Measurements from ENCODE around the gene RNF111.

RNF111 gene

GRCh38 chr15:58962136-58962535 lies 25.3 kb upstream of the RNF111 start:
- DNase-seq (ENCODE audit: low read depth): no peak
- TF ChIP-seq CTCF (conservative IDR thresholded peaks at IDR 0.05; ENCODE audit: control insufficient read depth, insufficient read depth, low read depth, low read length): no peak
- H3K4me3 ChIP-seq (ENCODE audit: control insufficient read depth, low read depth, low read length): no peak overlapping the region

- DNase-seq (ENCODE audit: low read depth): no peak
- H3K4me3 ChIP-seq (ENCODE audit: control insufficient read depth, low read depth, low read length): no peak overlapping the region
- no peak for TF ChIP-seq CTCF (conservative IDR thresholded peaks at IDR 0.05; ENCODE audit: control insufficient read depth, insufficient read depth, low read depth, low read length)
Measured at GRCh38 chr15:58962662-58963565, 24.5 kb upstream of the RNF111 start.

- peak; percentile 63 for DNase-seq (ENCODE audit: low read depth)
- H3K4me3 ChIP-seq (ENCODE audit: control insufficient read depth, low read depth, low read length): no peak overlapping the region
- no peak for TF ChIP-seq CTCF (conservative IDR thresholded peaks at IDR 0.05; ENCODE audit: control insufficient read depth, insufficient read depth, low read depth, low read length)
Measured at GRCh38 chr15:58966698-58967097, 20.8 kb upstream of the RNF111 start.

- no peak for TF ChIP-seq CTCF (conservative IDR thresholded peaks at IDR 0.05; ENCODE audit: control insufficient read depth, insufficient read depth, low read depth, low read length)
- DNase-seq (ENCODE audit: low read depth): no peak
Measured at GRCh38 chr15:58967479-58967878, 20.0 kb upstream of the RNF111 start.

GRCh38 chr15:58977887-58978286 lies 9.6 kb upstream of the RNF111 start:
- TF ChIP-seq CTCF (conservative IDR thresholded peaks at IDR 0.05; ENCODE audit: control insufficient read depth, insufficient read depth, low read depth, low read length): no peak
- DNase-seq (ENCODE audit: low read depth): no peak
- no peak overlapping the region for H3K4me3 ChIP-seq (ENCODE audit: control insufficient read depth, low read depth, low read length)

More at GRCh38 chr15:58967479-58967878, 20.0 kb upstream of the RNF111 start:
- H3K4me3 ChIP-seq (ENCODE audit: control insufficient read depth, low read depth, low read length): no peak overlapping the region

GRCh38 chr15:58980351-58980939 lies 7.0 kb upstream of the RNF111 start:
- H3K4me3 ChIP-seq (ENCODE audit: control insufficient read depth, low read depth, low read length): no peak overlapping the region
- TF ChIP-seq CTCF (conservative IDR thresholded peaks at IDR 0.05; ENCODE audit: control insufficient read depth, insufficient read depth, low read depth, low read length): peak; percentile 55

More at GRCh38 chr15:58980351-58980939, 7.0 kb upstream of the RNF111 start:
- DNase-seq (ENCODE audit: low read depth): peak; percentile 64

All from fibroblast of mammary gland (primary cell).